ENCODE data around the gene B4GALT1. TPM values are rescaled to one million over a fixed set of nuclear protein-coding genes. Genes with fewer than 3 reads are reported as not detected.
A peak's percentile ranks its signal among the peaks of the same experiment; 100 is the strongest.

Gene B4GALT1
- total RNA-seq, 1 experiment from 2014 or later = 31.4 TPM

GRCh38 chr9:33081128-33081851 lies 85.8 kb downstream of the B4GALT1 start:
- POLR2A ChIA-PET = no interaction called here
- Histone ChIP-seq H3K36me3 (ENCODE audit: control insufficient read depth in 1 of 2, insufficient read depth in 2 of 2, low read length in 2 of 2) (no peaks in the 10 kb centered on the region), H3K79me2 (ENCODE audit: insufficient read depth, low read length) (peaks cover 3% of the 10 kb centered on the region), H3K27me3 (ENCODE audit: insufficient read depth, low read length) (no peaks in the 10 kb centered on the region), H4K20me1 (ENCODE audit: insufficient read depth) (no peaks in the 10 kb centered on the region), H3K4me3 (replicated peaks in 1 of 2; ENCODE audit: low read depth in 1 of 2, low read length in 2 of 2) (peak overlapping the region; percentile 7 to 32; a peak in 3 of 4 replicates), H3K27ac (ENCODE audit: low read depth, low read length) (no peak overlapping the region), H3K4me1 (ENCODE audit: control insufficient read depth in 1 of 2, insufficient read depth in 2 of 2, low read length in 2 of 2) (peaks cover 0 to 10% of the 10 kb centered on the region in 2 experiments; a peak in 3 of 4 replicates), H3K9me2 (ENCODE audit: insufficient read depth) (no peaks in the 10 kb centered on the region), H2AFZ (ENCODE audit: low read depth, low read length, poor library complexity, severe bottlenecking) (peak overlapping the region; percentile 91), H3K4me2 (ENCODE audit: low read length) (peak overlapping the region; percentile 64), H3K9me3 (ENCODE audit: control insufficient read depth in 1 of 2, insufficient read depth in 1 of 2, low read depth in 1 of 2, low read length in 2 of 2) (no peaks in the 10 kb centered on the region), H3K9ac (ENCODE audit: low read length) (peak overlapping the region; percentile 10; the same call in 1 of the 2 replicates)
- intact Hi-C loops (cut with micrococcal nuclease) = loop anchor here (1.0 kb wide), 2 partner anchors 90 to 144 kb away; no protein-coding TSS in a partner anchor
- TF ChIP-seq REST (IDR thresholded peaks at IDR 0.05; ENCODE audit: low read depth) (no peak), POLR2A (IDR thresholded peaks at IDR 0.05; ENCODE audit: borderline replicate concordance, extremely low read depth, insufficient read depth, insufficient read length) (no peak), CTCF (IDR thresholded peaks at IDR 0.05 in 2 of 3, conservative IDR thresholded peaks at IDR 0.05 in 1 of 3; ENCODE audit: borderline replicate concordance in 1 of 3, insufficient read depth in 1 of 3, low read depth in 2 of 3, low read length in 2 of 3) (peak; percentile 67 to 98 (median 82)), ZNF274 (IDR thresholded peaks at IDR 0.05; ENCODE audit: low read depth, low read length) (no peak), EZH2phosphoT487 (IDR thresholded peaks at IDR 0.05; ENCODE audit: borderline replicate concordance) (no peak), YY1 (IDR thresholded peaks at IDR 0.05; ENCODE audit: extremely low read depth, insufficient replicate concordance, low read depth, low read length) (peak; percentile 9), RAD21 (IDR thresholded peaks at IDR 0.05; ENCODE audit: low read depth) (peak; percentile 98), CBX3 (IDR thresholded peaks at IDR 0.05; ENCODE audit: low read depth) (peak; percentile 45; the same call in 1 of the 2 replicates), POLR2AphosphoS5 (IDR thresholded peaks at IDR 0.05; ENCODE audit: low read depth, low read length) (no peak), MAX (IDR thresholded peaks at IDR 0.05) (peak; percentile 39), SP1 (IDR thresholded peaks at IDR 0.05; ENCODE audit: low read depth) (no peak)
- DNase-seq (ENCODE audit: low read depth, low spot score) (peak; percentile 79), ATAC-seq (peak; percentile 63)
- CTCF ChIA-PET = interaction anchor here (1.2 kb wide), 1 partner anchor 145 kb away, joined by 5 read pairs; no protein-coding TSS in a partner anchor
- RAD21 ChIA-PET (ENCODE audit: low non-redundant PET in 1 of 2, low total read pairs in 2 of 2, uncharacterized antibody in 2 of 2, unreplicated experiment in 2 of 2) = no interaction called here
- BruUV-seq (replicated peaks) = no TSS peak

Data from HCT116 (cell line).